ENCODE results near the gene DIDO1.

DIDO1 gene

DNA sequence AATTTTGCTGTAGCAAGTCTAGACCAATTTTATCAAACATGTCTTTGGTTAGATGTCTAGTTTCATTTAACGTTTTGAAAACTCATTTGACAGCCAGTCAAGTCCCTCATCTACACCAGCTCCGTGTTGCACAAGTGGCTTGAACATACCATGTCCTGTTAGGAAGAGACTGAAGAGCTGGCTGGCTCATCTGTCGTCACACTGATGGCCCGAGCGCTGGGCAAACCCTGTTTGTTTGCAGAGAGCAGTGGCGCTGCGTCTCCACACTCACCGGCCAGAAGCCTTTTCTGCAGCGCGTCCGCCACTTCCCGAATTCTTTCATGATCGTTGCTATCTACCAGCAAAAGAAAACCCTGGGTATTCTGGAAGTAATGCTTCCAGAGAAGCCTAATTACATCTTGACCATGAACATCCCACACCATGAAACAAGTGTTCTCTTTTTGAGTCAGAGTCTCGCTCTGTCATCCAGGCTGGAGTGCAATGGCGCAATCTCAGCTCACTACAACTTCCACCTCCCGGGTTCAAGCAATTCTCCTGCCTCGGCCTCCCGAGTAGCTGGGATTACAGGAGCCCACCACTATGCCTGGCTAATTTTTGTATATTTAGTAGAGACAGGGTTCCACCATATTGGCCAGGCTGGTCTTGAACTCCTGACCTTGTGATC, 54.0 kb downstream of the DIDO1 start:
- TF ChIP-seq, protein P1, sequence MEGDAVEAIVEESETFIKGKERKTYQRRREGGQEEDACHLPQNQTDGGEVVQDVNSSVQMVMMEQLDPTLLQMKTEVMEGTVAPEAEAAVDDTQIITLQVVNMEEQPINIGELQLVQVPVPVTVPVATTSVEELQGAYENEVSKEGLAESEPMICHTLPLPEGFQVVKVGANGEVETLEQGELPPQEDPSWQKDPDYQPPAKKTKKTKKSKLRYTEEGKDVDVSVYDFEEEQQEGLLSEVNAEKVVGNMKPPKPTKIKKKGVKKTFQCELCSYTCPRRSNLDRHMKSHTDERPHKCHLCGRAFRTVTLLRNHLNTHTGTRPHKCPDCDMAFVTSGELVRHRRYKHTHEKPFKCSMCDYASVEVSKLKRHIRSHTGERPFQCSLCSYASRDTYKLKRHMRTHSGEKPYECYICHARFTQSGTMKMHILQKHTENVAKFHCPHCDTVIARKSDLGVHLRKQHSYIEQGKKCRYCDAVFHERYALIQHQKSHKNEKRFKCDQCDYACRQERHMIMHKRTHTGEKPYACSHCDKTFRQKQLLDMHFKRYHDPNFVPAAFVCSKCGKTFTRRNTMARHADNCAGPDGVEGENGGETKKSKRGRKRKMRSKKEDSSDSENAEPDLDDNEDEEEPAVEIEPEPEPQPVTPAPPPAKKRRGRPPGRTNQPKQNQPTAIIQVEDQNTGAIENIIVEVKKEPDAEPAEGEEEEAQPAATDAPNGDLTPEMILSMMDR (IDR thresholded peaks at IDR 0.05; ENCODE audit: low read depth, low read length, missing control alignments), result no peak
- no peak overlapping the region for H3K4me3 ChIP-seq (ENCODE audit: low read depth, low read length)
- DNase-seq (ENCODE audit: low read depth), result no peak

DNA sequence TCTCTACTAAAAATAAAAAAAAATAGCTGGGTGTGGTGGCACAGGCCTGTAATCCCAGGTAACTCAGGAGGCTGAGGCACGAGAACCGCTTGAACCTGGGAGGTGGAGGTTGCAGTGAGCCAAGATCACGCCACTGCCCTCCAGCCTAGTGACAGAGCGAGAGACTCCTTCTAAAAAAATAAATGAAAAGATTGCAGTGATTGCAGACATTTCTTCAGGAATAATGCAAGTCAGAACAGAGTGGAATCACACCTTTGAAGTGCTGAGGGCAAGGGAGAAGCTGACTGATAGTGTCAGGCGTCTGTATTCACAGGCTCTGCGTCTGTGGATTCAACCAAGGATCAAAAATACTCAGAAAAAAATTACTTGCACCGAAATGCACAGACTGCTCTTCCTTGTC, 62.1 kb downstream of the DIDO1 start:
- TF ChIP-seq, protein P1 (IDR thresholded peaks at IDR 0.05; ENCODE audit: low read depth, low read length, missing control alignments), result no peak
- no peak overlapping the region for H3K4me3 ChIP-seq (ENCODE audit: low read depth, low read length)
- DNase-seq (ENCODE audit: low read depth), result no peak

DNA sequence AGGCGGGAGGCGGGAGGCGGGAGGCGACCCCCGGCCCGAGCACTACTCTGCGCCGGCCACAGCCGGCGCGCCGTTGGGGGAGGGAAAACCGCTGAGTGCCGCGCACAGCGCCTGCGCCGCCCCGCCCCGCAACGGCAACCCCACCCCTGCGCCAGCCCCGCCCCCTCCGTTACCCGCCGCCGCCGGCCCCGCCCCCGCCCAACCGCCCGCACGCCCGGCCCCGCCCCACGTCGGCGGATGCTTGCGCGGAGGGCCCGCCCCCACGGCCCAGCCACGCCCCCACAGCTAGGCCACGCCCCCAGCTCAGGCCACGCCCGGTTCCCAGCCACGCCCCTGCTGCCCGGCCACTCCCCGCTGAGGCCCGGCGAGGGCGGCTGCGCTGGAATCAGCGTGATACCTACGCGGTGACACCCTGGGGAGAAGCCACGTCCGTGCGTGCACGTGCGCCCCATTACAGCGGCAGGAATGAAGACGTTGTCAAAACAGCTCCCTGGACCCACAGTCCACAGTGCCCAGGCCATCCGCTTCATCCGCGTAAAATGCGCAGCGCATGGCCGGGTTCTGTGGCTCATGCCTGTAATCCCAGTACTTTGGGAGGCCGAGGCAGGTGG, 64.5 kb downstream of the DIDO1 start, which contains the start of gene TCFL5:
Gene TCFL5 (minus strand): TSS at position 97 of the 611 bp plus-strand sequence. CDS start 152 bp downstream, outside the sequence.
- TF ChIP-seq, protein P1 (IDR thresholded peaks at IDR 0.05; ENCODE audit: low read depth, low read length, missing control alignments), result no peak
- H3K4me3 ChIP-seq (ENCODE audit: low read depth, low read length), result peak within 1 kb of the TSS; percentile 64
- DNase-seq (ENCODE audit: low read depth), result peak; percentile 25

DNA sequence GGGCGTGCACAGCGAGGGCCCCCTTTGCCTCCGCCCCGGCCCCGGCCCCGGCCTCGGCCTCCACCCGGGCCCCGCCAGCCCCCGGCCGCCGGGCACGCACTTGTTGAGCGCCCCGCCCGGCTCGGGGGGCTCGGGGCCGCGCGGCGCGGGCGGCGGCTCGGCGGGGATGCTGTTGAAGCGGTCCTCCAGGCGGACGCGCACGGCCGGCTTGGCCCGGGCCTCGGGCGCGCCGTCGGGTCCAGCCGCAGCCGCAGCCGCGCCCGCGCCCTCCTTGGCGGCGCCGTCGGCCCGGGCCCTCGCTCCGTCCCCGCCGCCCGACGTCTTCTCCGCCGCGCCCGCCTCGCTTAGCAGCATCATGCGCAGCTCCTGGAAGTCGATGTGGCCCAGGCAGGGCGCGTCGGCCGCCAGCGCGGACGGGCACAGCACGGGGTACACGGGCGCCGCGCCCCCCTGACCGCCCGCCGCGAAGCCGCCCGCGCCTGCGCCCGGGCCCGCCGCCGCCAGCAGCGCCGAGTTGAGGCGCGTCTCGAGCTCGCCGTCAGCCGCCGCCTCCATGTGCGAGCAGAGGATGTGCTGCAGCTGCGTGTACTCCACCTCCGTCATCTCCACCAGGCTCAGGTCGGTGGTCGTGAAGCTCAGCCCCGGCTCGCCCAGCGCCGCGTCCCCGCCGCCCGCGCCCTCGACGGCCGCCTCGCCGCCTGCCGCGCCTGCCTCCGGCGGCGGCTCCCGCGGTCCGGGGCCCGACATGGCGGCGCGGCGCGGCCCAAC, 65.2 kb downstream of the DIDO1 start:
- TF ChIP-seq, protein P1 (IDR thresholded peaks at IDR 0.05; ENCODE audit: low read depth, low read length, missing control alignments), result no peak

DNA sequence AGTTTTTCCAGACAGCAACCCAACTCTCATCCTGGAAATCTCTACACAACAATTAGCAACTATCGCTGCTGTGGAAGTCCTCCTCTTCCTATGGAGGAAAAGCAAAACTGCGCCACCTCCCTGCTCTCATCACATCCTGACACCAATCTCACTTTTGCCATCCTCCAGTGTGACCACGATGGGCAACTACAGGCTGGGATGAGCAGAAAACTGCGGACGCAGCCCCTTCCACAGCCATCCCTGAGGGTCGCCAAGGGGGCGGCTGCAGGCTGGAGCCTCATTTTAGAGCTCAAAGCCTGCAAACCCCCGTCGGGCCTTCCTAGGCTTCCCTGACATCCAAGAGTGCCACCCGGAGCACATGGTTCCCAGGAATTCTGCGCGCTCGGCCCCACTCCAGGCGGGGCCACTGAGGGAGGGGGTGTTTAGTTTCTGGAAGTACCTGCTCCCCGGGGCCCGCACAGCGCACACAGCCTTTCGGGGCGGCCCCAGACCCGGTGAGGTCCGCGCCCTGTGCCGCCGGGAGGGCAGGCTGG, 65.8 kb downstream of the DIDO1 start:
- peak overlapping the region; percentile 30 for H3K4me3 ChIP-seq (ENCODE audit: low read depth, low read length)
- no peak for DNase-seq (ENCODE audit: low read depth)
- TF ChIP-seq, protein P1 (IDR thresholded peaks at IDR 0.05; ENCODE audit: low read depth, low read length, missing control alignments), result no peak

More for the DNA sequence above, 65.2 kb downstream of the DIDO1 start:
- H3K4me3 ChIP-seq (ENCODE audit: low read depth, low read length), result peak overlapping the region; percentile 64
- DNase-seq (ENCODE audit: low read depth), result no peak

DNA sequence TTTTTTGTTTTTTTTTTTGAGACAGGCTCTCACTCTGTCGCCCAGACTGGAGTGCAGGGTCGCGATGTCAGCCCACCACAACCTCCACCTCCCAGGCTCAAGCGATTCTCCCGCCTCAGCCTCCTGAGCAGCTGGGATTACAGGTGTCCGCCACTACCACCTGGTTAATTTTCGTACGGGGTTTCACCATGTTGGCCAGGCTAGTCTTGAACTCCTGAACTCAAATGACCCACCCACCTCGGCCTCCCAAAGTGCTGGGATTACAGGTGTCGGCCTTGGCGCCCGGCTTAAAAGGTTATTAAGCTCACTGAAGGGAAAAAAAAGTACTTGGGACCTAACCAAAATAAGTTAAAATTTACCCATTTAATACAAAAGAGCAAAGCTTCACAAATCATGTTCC, 66.6 kb downstream of the DIDO1 start:
- no peak overlapping the region for H3K4me3 ChIP-seq (ENCODE audit: low read depth, low read length)
- no peak for DNase-seq (ENCODE audit: low read depth)
- TF ChIP-seq, protein P1 (IDR thresholded peaks at IDR 0.05; ENCODE audit: low read depth, low read length, missing control alignments), result no peak
